ENCODE measurements around the gene DIO3. TPM values are rescaled to one million over a fixed set of nuclear protein-coding genes. Genes with fewer than 3 reads are reported as not detected.

The DIO3 gene
- total and polyA plus RNA-seq, 8 donors: 0.12 to 2.1 (median 0.79) TPM

DNA sequence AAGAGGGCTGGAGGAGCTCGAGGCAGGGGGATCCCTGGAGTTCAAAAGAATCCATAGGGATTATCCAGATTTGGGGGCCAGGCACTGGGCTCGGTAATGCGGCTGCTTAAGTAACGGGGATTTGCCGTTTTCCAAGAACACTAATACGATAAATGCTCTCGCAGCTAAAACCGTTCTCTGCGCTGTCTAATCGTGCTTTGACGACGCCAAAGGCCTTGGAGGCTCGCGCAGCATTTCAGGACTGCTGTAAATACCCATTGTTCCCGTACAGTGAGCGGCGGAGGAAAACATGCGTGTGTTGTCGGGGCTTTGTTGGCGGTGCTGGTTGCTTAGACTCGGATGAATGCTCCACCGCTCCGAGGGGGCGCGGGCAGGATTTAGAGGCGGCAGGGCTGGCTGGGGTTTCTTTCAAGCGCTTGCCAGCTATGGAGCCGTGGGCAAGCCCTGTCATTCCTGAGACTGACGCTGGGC lies 26.2 kb downstream of the DIO3 start:
- peak in 2 of 6 donors; percentile 23 to 44 for DNase-seq
- H3K27ac ChIP-seq: no peak overlapping the region
- no peaks in the 10 kb centered on the region for H3K27me3 ChIP-seq
- no peak overlapping the region for H3K4me3 ChIP-seq
- H3K36me3 ChIP-seq: no peaks in the 10 kb centered on the region
- intact Hi-C loops (cut with DNase I): no loop called here
- TF ChIP-seq, protein P1, sequence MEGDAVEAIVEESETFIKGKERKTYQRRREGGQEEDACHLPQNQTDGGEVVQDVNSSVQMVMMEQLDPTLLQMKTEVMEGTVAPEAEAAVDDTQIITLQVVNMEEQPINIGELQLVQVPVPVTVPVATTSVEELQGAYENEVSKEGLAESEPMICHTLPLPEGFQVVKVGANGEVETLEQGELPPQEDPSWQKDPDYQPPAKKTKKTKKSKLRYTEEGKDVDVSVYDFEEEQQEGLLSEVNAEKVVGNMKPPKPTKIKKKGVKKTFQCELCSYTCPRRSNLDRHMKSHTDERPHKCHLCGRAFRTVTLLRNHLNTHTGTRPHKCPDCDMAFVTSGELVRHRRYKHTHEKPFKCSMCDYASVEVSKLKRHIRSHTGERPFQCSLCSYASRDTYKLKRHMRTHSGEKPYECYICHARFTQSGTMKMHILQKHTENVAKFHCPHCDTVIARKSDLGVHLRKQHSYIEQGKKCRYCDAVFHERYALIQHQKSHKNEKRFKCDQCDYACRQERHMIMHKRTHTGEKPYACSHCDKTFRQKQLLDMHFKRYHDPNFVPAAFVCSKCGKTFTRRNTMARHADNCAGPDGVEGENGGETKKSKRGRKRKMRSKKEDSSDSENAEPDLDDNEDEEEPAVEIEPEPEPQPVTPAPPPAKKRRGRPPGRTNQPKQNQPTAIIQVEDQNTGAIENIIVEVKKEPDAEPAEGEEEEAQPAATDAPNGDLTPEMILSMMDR (IDR thresholded peaks at IDR 0.05): no peak
- no peak for FAIRE-seq
- ATAC-seq: no peak
- H3K4me1 ChIP-seq: no peaks in the 10 kb centered on the region
- no peaks in the 10 kb centered on the region for H3K9me3 ChIP-seq
- WGBS, 2 donors: 86 to 88% methylated on average over 29 of the region's 29 CpGs

DNA sequence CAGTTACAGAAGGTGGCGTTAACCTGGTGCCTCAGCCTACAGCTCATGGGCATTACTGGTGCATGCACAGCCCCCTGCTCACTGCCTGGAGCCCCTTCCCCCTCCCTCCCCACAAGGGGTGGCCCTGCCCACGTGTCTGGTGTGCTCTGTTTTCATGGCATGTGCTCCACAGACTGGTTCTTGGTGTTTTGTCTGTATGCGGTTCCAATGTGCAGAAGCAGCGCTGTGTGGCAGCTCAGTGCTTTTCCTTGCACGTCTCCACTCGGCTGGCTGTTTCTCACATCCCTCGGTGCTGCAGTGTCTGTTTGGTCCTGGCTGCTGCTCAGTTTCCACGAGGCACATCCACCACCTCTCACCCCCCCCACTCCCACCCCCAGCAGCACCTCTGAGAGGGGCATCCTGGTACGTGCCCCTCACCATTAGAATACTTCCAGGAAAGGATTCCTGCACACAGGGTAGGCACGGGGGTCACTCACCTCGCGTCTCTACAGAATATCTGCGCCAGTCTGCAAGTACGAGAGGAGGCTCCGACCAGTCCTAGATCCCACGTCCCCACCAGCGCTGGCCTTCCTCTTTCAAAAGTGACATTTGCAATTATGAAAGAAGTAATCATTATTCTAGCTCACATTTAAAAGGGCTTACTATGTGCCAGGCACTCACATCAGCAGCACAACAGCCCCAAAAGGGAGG lies 27.1 kb downstream of the DIO3 start:
- TF ChIP-seq, protein P1 (IDR thresholded peaks at IDR 0.05): no peak
- no peaks in the 10 kb centered on the region for H3K4me1 ChIP-seq
- 64 to 65% methylated on average over 17 of the region's 17 CpGs for WGBS, 2 donors
- no peaks in the 10 kb centered on the region for H3K36me3 ChIP-seq
- no peak overlapping the region for H3K4me3 ChIP-seq
- FAIRE-seq (no peak), DNase-seq (peak in 1 of 6 donors; percentile 13), ATAC-seq (no peak)
- H3K27ac ChIP-seq: no peak overlapping the region
- intact Hi-C loops (cut with DNase I): no loop called here
- H3K9me3 ChIP-seq: no peaks in the 10 kb centered on the region
- no peaks in the 10 kb centered on the region for H3K27me3 ChIP-seq

DNA sequence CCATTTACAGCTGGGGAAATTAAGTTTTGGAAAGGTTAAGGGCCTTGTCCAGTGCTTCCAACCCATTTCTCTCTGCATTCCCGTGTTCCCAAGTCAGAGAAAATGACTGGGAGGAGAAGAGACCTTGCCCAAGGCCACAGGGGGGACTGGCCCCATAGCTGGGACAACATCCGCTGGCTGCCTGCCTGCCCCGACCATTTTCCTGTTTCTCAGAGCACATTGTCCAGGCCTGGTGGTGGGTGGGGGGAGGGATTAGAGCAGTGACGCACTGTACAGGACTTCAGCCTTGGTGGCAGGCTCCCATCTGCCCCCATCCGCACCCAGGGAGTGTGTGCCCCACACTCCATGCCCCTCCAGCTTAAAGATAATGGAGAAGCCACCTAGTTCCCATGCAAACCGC lies 27.7 kb downstream of the DIO3 start:
- Histone ChIP-seq H3K4me3 (no peak overlapping the region), H3K9me3 (no peaks in the 10 kb centered on the region), H3K36me3 (no peaks in the 10 kb centered on the region), H3K27ac (no peak overlapping the region), H3K4me1 (no peaks in the 10 kb centered on the region), H3K27me3 (no peaks in the 10 kb centered on the region)
- DNase-seq (peak in 1 of 6 donors; percentile 13), FAIRE-seq (no peak), ATAC-seq (no peak)
- intact Hi-C loops (cut with DNase I): no loop called here
- WGBS, 2 donors: 58 to 67% methylated on average over 6 of the region's 6 CpGs
- TF ChIP-seq, protein P1 (IDR thresholded peaks at IDR 0.05): no peak

DNA sequence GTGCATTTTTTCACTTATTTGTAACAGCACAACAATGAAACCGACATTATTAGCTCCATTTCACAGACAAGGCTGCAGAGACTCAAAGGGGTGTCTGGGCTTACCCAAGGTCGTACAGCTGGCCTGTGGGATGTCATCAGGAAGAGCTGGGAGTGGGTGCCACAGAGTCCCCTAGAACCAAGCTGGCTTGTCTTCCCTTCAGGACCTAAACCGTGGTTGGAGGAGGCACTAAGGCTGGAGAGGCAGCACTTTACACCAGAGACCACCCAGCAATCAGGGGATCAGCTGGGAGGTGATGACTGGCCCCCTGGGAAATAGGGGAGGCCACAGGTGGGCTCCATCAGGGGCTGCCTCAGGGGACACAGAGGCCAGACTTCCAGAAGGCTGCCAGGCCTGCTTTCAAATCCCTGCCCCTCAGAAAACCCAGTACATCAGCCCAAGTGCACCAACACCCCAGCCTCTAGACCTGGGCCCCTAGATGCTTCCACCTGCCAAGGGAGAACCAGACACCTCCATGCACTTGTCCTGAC lies 28.3 kb downstream of the DIO3 start:
- 61 to 73% methylated on average over 3 of the region's 3 CpGs for WGBS, 2 donors
- DNase-seq: no peak
- intact Hi-C loops (cut with DNase I): no loop called here

More for the DNA sequence above, 28.3 kb downstream of the DIO3 start:
- FAIRE-seq: no peak
- TF ChIP-seq, protein P1 (IDR thresholded peaks at IDR 0.05): no peak
- no peaks in the 10 kb centered on the region for H3K9me3 ChIP-seq
- no peaks in the 10 kb centered on the region for H3K4me1 ChIP-seq
- no peaks in the 10 kb centered on the region for H3K36me3 ChIP-seq
- H3K4me3 ChIP-seq: no peak overlapping the region
- H3K27ac ChIP-seq: no peak overlapping the region
- no peaks in the 10 kb centered on the region for H3K27me3 ChIP-seq
- no peak for ATAC-seq
